Activated T-helper 1 cell treated with Interleukin-2 at 50 U/mL for 16 hours (primary cell): ENCODE data around the gene MDGA2.
"Not testable (repeated sequence)": the region's sequence is repeated elsewhere in the genome, so short reads cannot be mapped to it uniquely, and the experiment has no call there.

ENCODE experiments used
- DNase-seq: peaks from one replicate; pipeline ENCODE4 v3.0.0-alpha.2; 2020; ENCODE audit warnings: low read depth

The MDGA2 gene

DNA sequence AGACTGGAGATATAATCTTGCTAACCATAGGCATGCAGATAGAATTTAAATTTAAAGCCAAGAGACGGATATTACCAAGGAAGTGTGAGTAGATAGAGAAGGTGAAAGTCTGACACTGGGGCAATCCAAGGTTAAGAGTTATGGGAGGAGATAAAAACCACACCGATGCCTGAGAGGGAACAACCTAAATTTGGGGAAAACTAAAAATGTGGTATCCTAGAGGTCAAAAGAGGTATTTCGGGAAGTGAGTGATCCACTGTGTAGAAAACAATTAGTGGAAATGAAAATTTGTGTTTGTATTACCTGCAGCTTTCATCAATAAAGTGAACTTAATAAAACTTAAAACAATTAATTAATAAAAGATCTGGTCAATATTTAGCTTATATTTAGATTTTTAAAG, 754.9 kb downstream of the MDGA2 start:
- no peak for DNase-seq

DNA sequence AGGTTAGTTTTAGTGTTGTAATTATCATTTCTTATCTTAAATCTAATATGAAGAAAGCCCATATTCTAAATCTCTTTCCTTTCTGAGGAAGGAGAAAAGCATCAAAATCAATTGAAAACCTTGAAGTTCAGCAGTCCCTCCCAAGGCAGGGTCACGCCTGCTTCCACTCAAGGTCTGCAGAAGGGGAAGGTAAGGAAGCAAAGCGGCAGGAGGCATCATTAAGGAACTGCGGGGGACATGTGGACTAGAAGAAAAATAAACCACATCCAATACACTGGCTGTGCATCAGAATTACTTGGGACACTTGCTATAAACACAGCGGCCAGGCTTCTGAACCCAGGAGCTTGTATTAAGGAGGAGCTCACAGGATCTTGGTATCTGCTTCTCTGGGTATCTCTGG, 759.9 kb downstream of the MDGA2 start:
- not testable (repeated sequence) for DNase-seq

DNA sequence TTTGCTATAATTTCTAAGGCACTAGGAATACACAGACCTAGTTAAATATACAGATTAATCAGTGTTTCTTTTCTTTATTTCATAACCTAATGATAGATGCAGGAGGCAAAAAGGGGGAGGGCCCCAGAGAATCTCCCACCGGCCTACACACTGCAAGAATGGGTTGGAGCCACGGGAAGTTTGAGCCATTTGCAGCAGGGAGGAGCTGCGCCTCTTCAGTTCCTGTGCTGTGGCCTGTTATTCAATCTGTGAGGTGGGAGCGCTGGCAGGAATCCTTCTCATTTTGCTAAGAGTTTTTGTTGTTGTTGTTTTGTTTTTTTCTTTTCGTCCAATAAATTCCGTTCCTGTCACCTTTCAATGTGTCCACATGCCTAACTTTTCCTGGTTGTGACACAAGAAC, 772.6 kb downstream of the MDGA2 start:
- no peak for DNase-seq

DNA sequence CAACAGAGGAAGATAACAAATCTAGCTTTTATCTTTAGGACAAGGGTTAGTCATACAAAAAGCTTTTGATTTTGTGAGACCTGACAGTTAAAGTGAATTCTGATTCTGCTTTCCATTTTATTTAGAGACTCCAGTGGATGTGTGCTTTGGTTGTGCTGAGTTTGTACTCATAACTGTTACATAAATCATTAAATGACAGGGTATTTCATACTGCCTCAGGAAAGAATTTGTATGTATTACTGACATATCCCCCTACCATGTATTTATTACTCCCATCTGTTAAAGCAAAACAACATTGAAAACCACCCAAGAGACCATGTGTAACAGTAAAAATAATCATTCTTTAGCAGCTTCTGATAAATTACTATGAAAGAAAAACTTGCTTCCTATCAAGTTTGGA, 780.9 kb downstream of the MDGA2 start:
- no peak for DNase-seq

DNA sequence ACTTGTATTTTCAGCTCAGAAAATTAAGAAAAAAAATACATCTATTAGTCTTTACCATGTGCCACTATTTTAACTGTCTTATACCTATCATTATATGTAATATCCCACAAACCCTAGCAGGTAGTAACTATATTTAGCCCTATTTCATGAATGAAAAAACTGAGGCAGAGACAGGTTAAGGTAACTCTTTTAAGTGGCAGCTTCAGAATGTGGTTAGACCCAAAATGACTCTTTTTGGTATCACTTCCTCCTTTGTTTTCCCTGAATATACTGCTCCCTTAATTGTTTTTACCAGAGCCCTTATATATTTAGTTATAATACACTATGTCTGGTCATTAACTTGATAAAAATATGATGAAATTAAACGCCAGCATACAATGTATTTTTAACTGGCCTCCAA, 788.3 kb downstream of the MDGA2 start:
- DNase-seq, result no peak

DNA sequence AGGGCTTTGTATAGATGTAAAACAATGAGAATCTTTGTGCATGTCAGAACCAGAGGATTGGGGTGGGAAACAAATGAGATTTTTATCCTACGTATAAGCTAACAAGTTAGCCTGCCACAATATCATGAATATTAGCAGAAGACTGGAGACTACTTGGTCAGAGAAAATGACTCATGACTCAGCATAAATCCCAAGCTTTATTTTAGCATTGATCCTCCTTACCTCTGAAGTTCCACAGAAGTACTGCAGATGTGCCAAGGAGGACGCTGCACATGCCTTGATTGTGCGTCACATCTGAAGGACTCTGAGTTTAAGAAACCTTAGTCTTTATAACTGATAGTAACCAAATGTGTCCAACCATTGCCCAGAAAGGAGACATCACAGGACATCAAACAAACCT, 789.8 kb downstream of the MDGA2 start:
- no peak for DNase-seq

DNA sequence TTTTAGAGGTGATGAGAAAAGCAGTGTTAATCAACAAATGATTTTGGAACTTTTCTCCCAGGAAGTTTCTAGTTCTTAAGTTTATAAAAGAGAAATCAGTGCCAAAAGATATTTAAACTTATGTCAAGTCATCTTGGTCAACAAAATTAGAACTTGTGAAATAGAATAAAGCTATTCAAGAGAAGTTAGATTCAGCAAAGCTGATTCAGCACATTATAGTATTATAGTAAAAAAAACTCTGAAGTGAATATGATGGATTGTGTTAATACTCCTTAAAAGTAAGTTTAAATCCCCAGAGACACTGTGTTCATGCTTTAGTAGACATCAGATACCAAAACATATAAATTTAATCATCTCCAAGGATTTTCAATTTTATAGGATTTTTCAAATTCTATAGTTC, 813.7 kb downstream of the MDGA2 start:
- DNase-seq, result no peak

DNA sequence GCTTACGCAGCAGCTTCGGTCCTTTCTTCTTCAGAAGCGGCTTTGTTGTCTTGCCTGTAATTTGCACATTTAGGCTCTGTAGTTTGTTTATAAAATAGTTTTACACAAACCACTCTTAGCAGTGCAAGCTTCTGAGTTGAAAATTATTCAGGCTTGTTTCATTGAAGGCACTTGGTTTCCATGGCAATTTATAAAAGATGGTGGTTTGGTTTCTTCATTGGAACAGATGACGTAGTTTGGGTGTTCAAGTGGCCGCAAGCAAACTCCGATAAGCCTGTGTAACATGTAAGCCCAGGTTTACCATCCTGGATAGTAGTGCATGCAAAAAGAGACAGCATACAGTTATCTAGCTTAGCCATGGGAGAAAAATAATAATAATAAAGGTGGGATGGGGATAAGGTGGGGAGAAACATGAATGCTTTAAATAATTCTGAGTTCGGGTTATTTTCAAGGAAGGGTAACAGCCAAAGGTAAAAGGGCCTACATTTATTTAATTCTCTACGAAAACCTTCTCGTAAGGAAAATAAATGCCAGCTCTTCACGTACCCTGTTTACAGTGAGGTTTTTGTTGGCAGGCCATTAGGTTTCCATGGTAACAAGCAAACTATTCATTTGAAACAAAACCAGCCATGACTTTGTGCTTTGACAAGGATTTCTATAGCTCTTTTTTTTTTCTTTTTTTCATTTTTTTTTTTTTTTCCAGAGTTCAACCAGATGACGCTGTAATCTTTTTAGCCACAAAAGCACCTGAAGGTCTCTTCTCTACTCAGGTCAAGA, 834.3 kb downstream of the MDGA2 start:
- no peak for DNase-seq

DNA sequence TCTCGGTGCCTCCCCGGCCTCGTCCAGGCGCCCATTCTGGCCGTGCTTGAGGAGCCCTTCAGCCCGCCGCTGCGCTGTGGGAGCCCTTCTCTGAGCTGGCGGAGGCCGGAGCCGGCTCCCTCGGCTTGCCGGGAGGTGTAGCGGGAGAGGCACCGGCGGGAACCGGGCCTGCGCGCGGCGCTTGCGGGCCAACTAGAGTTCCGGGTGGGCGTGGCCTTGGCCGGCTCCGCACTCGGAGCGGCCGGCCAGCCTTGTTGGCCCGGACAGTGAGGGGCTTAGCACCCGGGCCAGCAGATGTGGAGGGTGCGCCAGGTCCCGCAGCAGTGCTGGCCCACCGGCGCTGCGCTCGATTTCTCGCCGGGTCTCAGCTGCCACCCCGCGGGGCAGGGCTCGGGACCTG, 855.1 kb downstream of the MDGA2 start:
- no peak for DNase-seq

DNA sequence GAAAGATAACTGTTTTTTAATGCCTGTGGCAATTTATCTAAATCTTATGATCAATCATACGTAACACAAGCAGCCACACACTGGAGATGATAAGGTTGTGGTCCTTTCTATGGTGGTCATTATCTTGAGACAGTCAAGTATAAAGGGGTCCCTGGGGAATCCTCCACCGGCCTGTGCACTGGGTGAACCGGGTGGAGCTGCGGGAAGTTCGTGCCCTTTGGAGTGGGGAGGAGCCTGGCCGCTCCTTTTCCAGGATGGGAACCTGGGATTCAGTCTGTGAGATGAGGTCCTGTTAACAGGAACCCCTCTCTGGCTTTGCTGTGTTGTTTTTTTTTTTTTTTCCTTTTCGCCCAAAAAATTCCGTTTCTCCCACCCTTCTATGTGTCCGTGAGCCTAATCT, 856.3 kb downstream of the MDGA2 start:
- DNase-seq, result no peak

DNA sequence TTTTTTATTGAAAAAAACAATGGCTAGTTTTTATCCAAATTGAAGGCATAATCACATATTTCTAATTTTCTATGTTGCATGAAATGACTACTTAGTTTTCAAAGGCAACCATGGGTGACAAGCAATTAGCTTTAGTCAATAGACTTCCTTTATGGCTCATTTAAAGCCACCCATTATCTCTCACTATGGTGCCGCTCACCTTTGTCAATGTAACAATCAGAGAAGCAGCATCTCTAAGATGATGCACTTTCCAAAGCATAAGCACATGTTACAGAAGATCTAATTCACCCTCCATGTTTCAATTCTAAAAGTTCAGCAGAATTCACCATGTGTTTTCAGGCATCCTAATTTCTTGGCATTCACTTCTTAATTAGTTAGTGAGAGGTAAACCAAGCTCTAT, 857.3 kb downstream of the MDGA2 start:
- no peak for DNase-seq

DNA sequence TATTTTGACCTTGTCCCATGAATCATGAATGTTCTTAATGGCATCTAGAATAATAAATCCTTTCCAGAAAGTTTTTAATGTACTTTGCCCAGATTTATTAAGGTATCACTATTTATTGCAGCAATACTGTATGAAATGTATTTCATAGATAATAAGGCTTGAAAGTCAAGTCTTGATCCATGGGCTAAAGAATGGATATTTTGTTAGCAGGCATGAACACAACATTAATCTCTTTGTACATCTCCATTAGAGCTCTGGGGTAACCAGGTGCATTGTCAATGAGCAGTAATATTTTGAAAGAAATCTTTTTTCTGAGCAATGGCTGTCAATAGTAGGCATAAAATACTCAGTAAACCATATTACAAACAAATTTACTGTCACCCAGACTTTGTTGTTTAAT, 882.3 kb downstream of the MDGA2 start:
- no peak for DNase-seq
